Right renal cortex interstitium (tissue), 3 donors: Measurements from ENCODE around the gene ATP6V1E1. TPM values are rescaled to one million over a fixed set of nuclear protein-coding genes. Genes with fewer than 3 reads are reported as not detected.

Experiments
- DNase-seq, 3 donors: peaks; one replicate each; pipeline ENCODE4 v3.0.0-alpha.2; 2013; ENCODE audit warnings: low read depth in 3 of 3, low spot score in 2 of 3
- polyA plus RNA-seq, 3 donors: library from polyadenylated mRNA; unstranded; fragments of 120-200 nt; gene quantifications; one replicate each; pipeline ENCODE4 v1.2.1, GENCODE V29; 2013; ENCODE audit not compliant: insufficient read length in 3 of 3

Gene ATP6V1E1
- polyA plus RNA-seq, 3 donors: 160 to 168 (median 164) TPM

GRCh38 chr22:17548756-17549035 is 79.9 kb downstream of the ATP6V1E1 start:
- no peak for DNase-seq

DNA sequence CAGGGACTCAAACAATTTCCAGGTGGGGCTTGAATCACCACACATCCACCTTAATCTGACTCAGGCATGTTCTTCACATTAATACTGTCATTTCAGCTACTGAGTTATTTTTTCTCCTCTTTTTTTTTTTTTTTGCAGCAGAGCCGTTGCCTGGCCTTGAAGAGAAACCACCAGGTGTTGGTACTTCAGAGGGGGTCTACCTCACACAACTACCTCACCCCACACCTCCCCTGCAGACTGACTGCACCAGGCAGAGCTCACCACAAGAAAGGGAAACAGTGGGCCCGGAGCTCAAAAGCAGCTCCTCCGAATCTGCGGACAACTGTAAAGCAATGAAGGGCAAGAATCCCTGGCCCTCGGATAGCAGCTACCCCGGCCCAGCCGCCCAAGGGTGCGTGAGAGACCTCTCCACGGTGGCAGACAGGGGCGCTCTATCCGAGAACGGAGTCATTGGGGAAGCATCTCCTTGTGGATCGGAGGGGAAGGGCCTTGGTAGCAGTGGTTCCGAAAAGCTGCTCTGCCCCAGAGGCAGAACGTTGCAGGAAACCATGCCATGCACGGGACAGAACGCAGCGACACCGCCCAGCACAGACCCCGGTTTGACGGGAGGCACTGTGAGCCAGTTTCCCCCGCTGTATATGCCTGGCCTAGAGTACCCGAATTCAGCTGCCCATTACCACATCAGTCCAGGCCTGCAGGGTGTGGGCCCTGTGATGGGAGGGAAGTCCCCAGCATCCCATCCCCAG is 80.4 kb downstream of the ATP6V1E1 start:
- no peak for DNase-seq

- DNase-seq: no peak
Observed at GRCh38 chr22:17542452-17542851, 86.1 kb downstream of the ATP6V1E1 start.

Other genes with a start within 250 kb of the ATP6V1E1 start
- 1 to 10 TPM; 1.2 to 1.7 (median 1.6) TPM for gene SLC25A18, start 65.3 kb downstream of the ATP6V1E1 start, polyA plus RNA-seq
- 10 to 100 TPM; 46.3 to 52.3 (median 49.2) TPM for gene BCL2L13, start 10.0 kb upstream of the ATP6V1E1 start, polyA plus RNA-seq
- 10 to 100 TPM; 15.5 to 18.1 (median 17.5) TPM for gene BID, start 145.7 kb upstream of the ATP6V1E1 start, polyA plus RNA-seq